Measurements from ENCODE around the gene INTS4. TPM values are rescaled to one million over a fixed set of nuclear protein-coding genes. Genes with fewer than 3 reads are reported as not detected.

Gene INTS4
- total RNA-seq, 1 experiment from 2014 or later: 25.2 TPM

- Mint-ChIP-seq H3K4me3 (ENCODE audit: unreplicated experiment) (no peak overlapping the region), H3K27me3 (ENCODE audit: insufficient read depth, unreplicated experiment) (no peaks in the 10 kb centered on the region), H3K4me1 (ENCODE audit: insufficient read depth, unreplicated experiment) (no peaks in the 10 kb centered on the region), H3K36me3 (ENCODE audit: insufficient read depth, unreplicated experiment) (no peaks in the 10 kb centered on the region), H3K27ac (ENCODE audit: low read depth, unreplicated experiment) (no peak overlapping the region), H3K9me3 (ENCODE audit: unreplicated experiment) (no peaks in the 10 kb centered on the region)
- intact Hi-C loops (cut with micrococcal nuclease): no loop called here
- CTCF ChIA-PET: no interaction called here
- no peak for TF ChIP-seq CTCF (IDR thresholded peaks at IDR 0.05; ENCODE audit: unreplicated experiment)
- no peak for DNase-seq (ENCODE audit: unreplicated experiment)
- BruUV-seq (replicated peaks): no TSS peak
- POLR2A ChIA-PET: no interaction called here
Measured at GRCh38 chr11:78011301-78011700, 16.8 kb upstream of the INTS4 start.

GRCh38 chr11:78010755-78011154 lies 16.3 kb upstream of the INTS4 start:
- Mint-ChIP-seq H3K4me1 (ENCODE audit: insufficient read depth, unreplicated experiment) (no peaks in the 10 kb centered on the region), H3K36me3 (ENCODE audit: insufficient read depth, unreplicated experiment) (no peaks in the 10 kb centered on the region), H3K27ac (ENCODE audit: low read depth, unreplicated experiment) (no peak overlapping the region), H3K27me3 (ENCODE audit: insufficient read depth, unreplicated experiment) (no peaks in the 10 kb centered on the region), H3K9me3 (ENCODE audit: unreplicated experiment) (no peaks in the 10 kb centered on the region), H3K4me3 (ENCODE audit: unreplicated experiment) (no peak overlapping the region)
- ChIA-PET CTCF (no interaction called here), POLR2A (interaction anchor here (1.0 kb wide), 1 partner anchor 143 kb away, joined by 3 read pairs; no protein-coding TSS in a partner anchor)
- no TSS peak for BruUV-seq (replicated peaks)
- TF ChIP-seq CTCF (IDR thresholded peaks at IDR 0.05; ENCODE audit: unreplicated experiment): no peak
- intact Hi-C loops (cut with micrococcal nuclease): no loop called here
- no peak for DNase-seq (ENCODE audit: unreplicated experiment)

- TF ChIP-seq CTCF (IDR thresholded peaks at IDR 0.05; ENCODE audit: unreplicated experiment): no peak
- H3K27me3 Mint-ChIP-seq (ENCODE audit: insufficient read depth, unreplicated experiment): no peaks in the 10 kb centered on the region
- no TSS peak for BruUV-seq (replicated peaks)
- no peak overlapping the region for H3K27ac Mint-ChIP-seq (ENCODE audit: low read depth, unreplicated experiment)
- no peaks in the 10 kb centered on the region for H3K9me3 Mint-ChIP-seq (ENCODE audit: unreplicated experiment)
- CTCF ChIA-PET: interaction anchor here (3.4 kb wide), 1 partner anchor 11 kb away, joined by 21 read pairs; no protein-coding TSS in a partner anchor
- H3K4me1 Mint-ChIP-seq (ENCODE audit: insufficient read depth, unreplicated experiment): no peaks in the 10 kb centered on the region
- intact Hi-C loops (cut with micrococcal nuclease): no loop called here
- H3K4me3 Mint-ChIP-seq (ENCODE audit: unreplicated experiment): no peak overlapping the region
- POLR2A ChIA-PET: interaction anchor here (0.7 to 1.0 kb wide), 3 partner anchors 21 to 232 kb away, joined by 3 to 4 read pairs (median 4); no protein-coding TSS in a partner anchor
- H3K36me3 Mint-ChIP-seq (ENCODE audit: insufficient read depth, unreplicated experiment): no peaks in the 10 kb centered on the region
- no peak for DNase-seq (ENCODE audit: unreplicated experiment)
Measured at GRCh38 chr11:78010304-78010703, 15.8 kb upstream of the INTS4 start.

- H3K27me3 Mint-ChIP-seq (ENCODE audit: insufficient read depth, unreplicated experiment): no peaks in the 10 kb centered on the region
- intact Hi-C loops (cut with micrococcal nuclease): no loop called here
- no peak overlapping the region for H3K27ac Mint-ChIP-seq (ENCODE audit: low read depth, unreplicated experiment)
- no TSS peak for BruUV-seq (replicated peaks)
- H3K36me3 Mint-ChIP-seq (ENCODE audit: insufficient read depth, unreplicated experiment): no peaks in the 10 kb centered on the region
- ChIA-PET CTCF (interaction anchor here (0.7 to 3.4 kb wide), 4 partner anchors 10 to 566 kb away, joined by 3 to 21 read pairs (median 4); partner anchors contain the start of gene NARS2), POLR2A (no interaction called here)
- DNase-seq (ENCODE audit: unreplicated experiment): no peak
- no peak for TF ChIP-seq CTCF (IDR thresholded peaks at IDR 0.05; ENCODE audit: unreplicated experiment)
- H3K4me1 Mint-ChIP-seq (ENCODE audit: insufficient read depth, unreplicated experiment): no peaks in the 10 kb centered on the region
- H3K9me3 Mint-ChIP-seq (ENCODE audit: unreplicated experiment): no peaks in the 10 kb centered on the region
- H3K4me3 Mint-ChIP-seq (ENCODE audit: unreplicated experiment): no peak overlapping the region
Measured at GRCh38 chr11:78009062-78009461, 14.6 kb upstream of the INTS4 start.

All from MCF 10A (cell line).